OCI-LY7 (cell line): ENCODE data around the gene ZSCAN10. TPM values are rescaled to one million over a fixed set of nuclear protein-coding genes. Genes with fewer than 3 reads are reported as not detected.

Source experiments
- BruUV-seq: library from RNA; stranded (reverse); fragments of 400-500 nt; replicated peaks from 2 replicates; lab custom pipeline; 2021; lab: Mats Ljungman, UMichigan
- CTCF ChIA-PET: fragments of 300-600 bp; sonication (Branson Sonifier 250); formaldehyde crosslinking; loops from one replicate; lab custom pipeline; 2022; ENCODE audit warnings: antibody characterized with exemption; ENCODE audit not compliant: unreplicated experiment; lab: Charles Lee
- POLR2A ChIA-PET: fragments of 300-600 bp; sonication (Branson Sonifier 250); formaldehyde crosslinking; loops from one replicate; lab custom pipeline; 2022; ENCODE audit warnings: antibody characterized with exemption; lab: Charles Lee
- DNase-seq: peaks from one replicate; pipeline ENCODE4 v3.0.0-alpha.2; 2015; ENCODE audit warnings: low spot score
- H2AFZ ChIP-seq: fragments of 200-600 bp; sonication (generic), shearing (Covaris generic); 2 replicates; pipeline ENCODE4 v1.6.1; 2014; ENCODE audit warnings: mild to moderate bottlenecking, antibody characterized with exemption, low read length, moderate library complexity
- H3K27ac ChIP-seq: fragments of 200-600 bp; sonication (generic); 2 replicates; pipeline ENCODE4 v1.5.1; 2014; ENCODE audit warnings: mixed run types, low read depth, mild to moderate bottlenecking, moderate library complexity, low read length, inconsistent platforms; ENCODE audit not compliant: poor library complexity, severe bottlenecking
- H3K36me3 ChIP-seq: fragments of 200-600 bp; sonication (generic); 2 replicates; pipeline ENCODE4 v1.6.1; 2014; ENCODE audit warnings: mild to moderate bottlenecking, antibody characterized with exemption, low read length, moderate library complexity, mixed read lengths; ENCODE audit not compliant: insufficient read depth
- H3K4me1 ChIP-seq: fragments of 200-600 bp; sonication (generic); 2 replicates; pipeline ENCODE4 v1.5.1; 2014; ENCODE audit warnings: mild to moderate bottlenecking, low read length; ENCODE audit not compliant: insufficient read depth, poor library complexity, severe bottlenecking
- H3K4me2 ChIP-seq: fragments of 200-600 bp; sonication (generic); 2 replicates; pipeline ENCODE4 v1.6.1; 2014; ENCODE audit warnings: mild to moderate bottlenecking, low read length
- H3K4me3 ChIP-seq: fragments of 200-600 bp; sonication (generic); 2 replicates; pipeline ENCODE4 v1.5.1; 2014; ENCODE audit warnings: mild to moderate bottlenecking, low read depth, low read length; ENCODE audit not compliant: poor library complexity, severe bottlenecking
- H3K79me2 ChIP-seq: fragments of 200-600 bp; sonication (generic); 2 replicates; pipeline ENCODE4 v1.6.1; 2016; ENCODE audit warnings: low read depth, mild to moderate bottlenecking, low read length, moderate library complexity, mixed read lengths; ENCODE audit not compliant: insufficient read depth
- H3K9me2 ChIP-seq: fragments of 200-600 bp; sonication (generic); 2 replicates; pipeline ENCODE4 v1.6.1; 2016; ENCODE audit warnings: mild to moderate bottlenecking, low read length, mixed read lengths; ENCODE audit not compliant: insufficient read depth
- H3K9me3 ChIP-seq: fragments of 200-600 bp; sonication (generic); 2 replicates; pipeline ENCODE4 v1.6.1; 2014; ENCODE audit warnings: mild to moderate bottlenecking, mixed run types, low read length, mixed read lengths
- H4K20me1 ChIP-seq: fragments of 200-600 bp; sonication (generic); 2 replicates; pipeline ENCODE4 v1.6.1; 2014; ENCODE audit warnings: mild to moderate bottlenecking, antibody characterized with exemption, low read length, moderate library complexity, mixed read lengths; ENCODE audit not compliant: insufficient read depth
- CTCF ChIP-seq: fragments of 200-600 bp; sonication (generic); conservative IDR thresholded peaks from 2 replicates; pipeline ENCODE4 v1.5.1; 2014; ENCODE audit warnings: mild to moderate bottlenecking, antibody characterized with exemption, low read length, moderate library complexity, mixed read lengths
- EZH2phosphoT487 ChIP-seq: fragments of 200-600 bp; sonication (generic); IDR thresholded peaks from 2 replicates; pipeline ENCODE4 v1.6.1; 2018; ENCODE audit warnings: low read depth, borderline replicate concordance, mild to moderate bottlenecking, mixed run types, antibody characterized with exemption, low read length, moderate library complexity, mixed read lengths
- intact Hi-C: fragments of 100-400 bp; cut with micrococcal nuclease; formaldehyde crosslinking; loops from one replicate; pipeline ENCODE4 v1.10.0; 2022; ENCODE audit not compliant: unreplicated experiment
- total RNA-seq, 2 experiments: library from RNA; depleted of rRNA in 1 of 2; stranded (reverse); fragments of >200 nt in 1 of 2; shearing (Covaris generic) in 1 of 2; gene quantifications; 2 replicates each; pipeline ENCODE4 v1.2.3, GENCODE V29; 2014 to 2022

The ZSCAN10 gene
- total RNA-seq, 2 experiments from 2014 or later = 0.09 to 0.49 TPM

- POLR2A ChIA-PET = no interaction called here
Observed at GRCh38 chr16:3051494-3051893, 47.6 kb downstream of the ZSCAN10 start.

GRCh38 chr16:3051009-3051408 lies 48.1 kb downstream of the ZSCAN10 start:
- ChIA-PET CTCF (no interaction called here), POLR2A (no interaction called here)
- no peak for DNase-seq
- intact Hi-C loops = no loop called here
- BruUV-seq = no TSS peak
- H3K4me2 ChIP-seq = no peak overlapping the region
- no peak overlapping the region for H3K27ac ChIP-seq
- no peaks in the 10 kb centered on the region for H3K36me3 ChIP-seq
- H3K9me2 ChIP-seq = no peaks in the 10 kb centered on the region
- no peak overlapping the region for H3K4me3 ChIP-seq
- no peak overlapping the region for H2AFZ ChIP-seq
- H3K79me2 ChIP-seq = no peaks in the 10 kb centered on the region
- no peak for TF ChIP-seq EZH2phosphoT487
- TF ChIP-seq CTCF = no peak
- H4K20me1 ChIP-seq = no peaks in the 10 kb centered on the region
- peaks cover 34% of the 10 kb centered on the region for H3K4me1 ChIP-seq
- H3K9me3 ChIP-seq = no peaks in the 10 kb centered on the region

More at GRCh38 chr16:3051494-3051893, 47.6 kb downstream of the ZSCAN10 start:
- BruUV-seq = no TSS peak
- no peak for DNase-seq
- no peaks in the 10 kb centered on the region for H3K36me3 ChIP-seq
- no peak overlapping the region for H2AFZ ChIP-seq
- TF ChIP-seq CTCF (no peak), EZH2phosphoT487 (no peak)
- CTCF ChIA-PET = no interaction called here
- no peaks in the 10 kb centered on the region for H4K20me1 ChIP-seq
- H3K9me2 ChIP-seq = no peaks in the 10 kb centered on the region
- H3K27ac ChIP-seq = no peak overlapping the region
- no peak overlapping the region for H3K4me3 ChIP-seq
- peaks cover 34% of the 10 kb centered on the region for H3K4me1 ChIP-seq
- intact Hi-C loops = no loop called here
- H3K79me2 ChIP-seq = no peaks in the 10 kb centered on the region
- H3K4me2 ChIP-seq = no peak overlapping the region
- no peaks in the 10 kb centered on the region for H3K9me3 ChIP-seq

GRCh38 chr16:3050487-3050886 lies 48.6 kb downstream of the ZSCAN10 start:
- no peaks in the 10 kb centered on the region for H3K9me2 ChIP-seq
- no peaks in the 10 kb centered on the region for H4K20me1 ChIP-seq
- no peak overlapping the region for H3K27ac ChIP-seq
- H3K4me3 ChIP-seq = no peak overlapping the region
- TF ChIP-seq CTCF = no peak
- TF ChIP-seq EZH2phosphoT487 = no peak
- BruUV-seq = no TSS peak
- no peaks in the 10 kb centered on the region for H3K79me2 ChIP-seq
- H3K4me2 ChIP-seq = 0 out of 2 replicates have a peak overlapping the region, but pooled peaks have one; percentile 9
- CTCF ChIA-PET = no interaction called here
- H3K9me3 ChIP-seq = no peaks in the 10 kb centered on the region
- no peak overlapping the region for H2AFZ ChIP-seq
- no peaks in the 10 kb centered on the region for H3K36me3 ChIP-seq
- H3K4me1 ChIP-seq = peaks cover 33% of the 10 kb centered on the region
- POLR2A ChIA-PET = interaction anchor here (1.1 kb wide), 1 partner anchor 19 kb away, joined by 3 read pairs; no protein-coding TSS in a partner anchor
- no peak for DNase-seq
- intact Hi-C loops = no loop called here
